HCT116 (cell line): ENCODE measurements around the gene GNB1. TPM values are rescaled to one million over a fixed set of nuclear protein-coding genes. Genes with fewer than 3 reads are reported as not detected.

ENCODE experiments used
- ATAC-seq: fragments of 200-7000 bp; cut with Tn5 transposase; 2 replicates; pipeline ENCODE4 v1.9.1; 2020; ENCODE audit warnings: mild to moderate bottlenecking, moderate library complexity
- BruUV-seq: library from RNA; stranded (reverse); fragments of 400-500 nt; replicated peaks from 2 replicates; lab custom pipeline; 2021; lab: Mats Ljungman, UMichigan
- CTCF ChIA-PET: fragments of 300-600 bp; sonication (Branson Sonifier 250); formaldehyde crosslinking; loops from one replicate; lab custom pipeline; 2021; ENCODE audit warnings: antibody characterized with exemption; lab: Charles Lee
- POLR2A ChIA-PET: fragments of 300-600, 350-600 bp; sonication (Branson Sonifier 250); formaldehyde crosslinking; loops from one replicate; lab custom pipeline; 2021; ENCODE audit warnings: antibody characterized with exemption; lab: Charles Lee
- RAD21 ChIA-PET, 2 experiments: fragments of 300-600 bp; sonication (Branson Sonifier 250); formaldehyde crosslinking; loops; one replicate each; lab custom pipeline; 2023; ENCODE audit warnings: low total read pairs in 2 of 2; ENCODE audit not compliant: uncharacterized antibody in 2 of 2, unreplicated experiment in 2 of 2, low non-redundant PET in 1 of 2; lab: Charles Lee
- DNase-seq: peaks from one replicate; pipeline ENCODE4 v3.0.0-alpha.2; 2010; ENCODE audit warnings: low read depth, low spot score
- H2AFZ ChIP-seq: fragments of 200-600 bp; shearing (Covaris generic), sonication (generic); 2 replicates; pipeline ENCODE4 v1.6.1; 2017; ENCODE audit warnings: low read depth, mixed run types, mixed read lengths, antibody characterized with exemption, low read length; ENCODE audit not compliant: poor library complexity, severe bottlenecking
- H3K27ac ChIP-seq: 2 replicates; pipeline ENCODE4 v1.5.1; 2012; ENCODE audit warnings: low read depth, low read length
- H3K27me3 ChIP-seq: fragments of 200-600 bp; sonication (generic); 2 replicates; pipeline ENCODE4 v1.6.1; 2016; ENCODE audit warnings: mixed run types, low read length, mixed read lengths; ENCODE audit not compliant: insufficient read depth
- H3K36me3 ChIP-seq, 2 experiments: fragments of 200-500 bp in 1 of 2; fragments of 200-600 bp in 1 of 2; sonication (Bioruptor generic) in 1 of 2; sonication (generic) in 1 of 2; 2 replicates each; pipeline versions ENCODE4 v1.5.1 to v1.6.1; 2014 to 2016; ENCODE audit warnings: low read length in 2 of 2, inconsistent platforms in 1 of 2, mixed read lengths in 1 of 2, mixed run types in 1 of 2; ENCODE audit not compliant: insufficient read depth in 2 of 2, control insufficient read depth in 1 of 2
- H3K4me1 ChIP-seq, 2 experiments: fragments of 200-600 bp in 1 of 2; sonication (generic) in 1 of 2; 2 replicates each; pipeline versions ENCODE4 v1.5.1 to v1.6.1; 2012 to 2017; ENCODE audit warnings: low read length in 2 of 2, inconsistent platforms in 1 of 2, mild to moderate bottlenecking in 1 of 2, mixed read lengths in 1 of 2, mixed run types in 1 of 2, moderate library complexity in 1 of 2; ENCODE audit not compliant: insufficient read depth in 2 of 2, control insufficient read depth in 1 of 2
- H3K4me2 ChIP-seq: fragments of 200-600 bp; sonication (generic); 2 replicates; pipeline ENCODE4 v1.6.1; 2017; ENCODE audit warnings: mixed run types, low read length, mixed read lengths
- H3K4me3 ChIP-seq, 2 experiments: fragments of 200-600 bp in 1 of 2; sonication (generic) in 1 of 2; replicated peaks in 1 of 2; 2 replicates each; pipeline ENCODE4 v1.5.1; 2011 to 2016; ENCODE audit warnings: low read length in 2 of 2, control low read depth in 1 of 2, low read depth in 1 of 2, mild to moderate bottlenecking in 1 of 2, mixed read lengths in 1 of 2, mixed run types in 1 of 2
- H3K79me2 ChIP-seq: fragments of 200-600 bp; sonication (generic); 2 replicates; pipeline ENCODE4 v1.6.1; 2017; ENCODE audit warnings: mild to moderate bottlenecking, mixed run types, low read length, moderate library complexity, mixed read lengths; ENCODE audit not compliant: insufficient read depth
- H3K9ac ChIP-seq: fragments of 200-600 bp; sonication (generic); 2 replicates; pipeline ENCODE4 v1.6.1; 2016; ENCODE audit warnings: low read length, mixed read lengths
- H3K9me2 ChIP-seq: fragments of 200-600 bp; sonication (generic), shearing (Covaris generic); 2 replicates; pipeline ENCODE4 v1.6.1; 2017; ENCODE audit warnings: mixed run types, mild to moderate bottlenecking, moderate library complexity; ENCODE audit not compliant: insufficient read depth
- H3K9me3 ChIP-seq, 2 experiments: fragments of 200-500 bp in 1 of 2; fragments of 200-600 bp in 1 of 2; sonication (Bioruptor generic) in 1 of 2; sonication (generic) in 1 of 2; 2 replicates each; pipeline ENCODE4 v1.6.1; 2014 to 2017; ENCODE audit warnings: low read length in 2 of 2, mixed read lengths in 2 of 2, inconsistent platforms in 1 of 2, low read depth in 1 of 2, mild to moderate bottlenecking in 1 of 2, mixed run types in 1 of 2, moderate library complexity in 1 of 2; ENCODE audit not compliant: control insufficient read depth in 1 of 2, insufficient read depth in 1 of 2
- H4K20me1 ChIP-seq: fragments of 200-600 bp; sonication (generic), shearing (Covaris generic); 2 replicates; pipeline ENCODE4 v1.6.1; 2017; ENCODE audit warnings: mixed run types, mild to moderate bottlenecking, moderate library complexity; ENCODE audit not compliant: insufficient read depth
- ATF3 ChIP-seq: IDR thresholded peaks from 2 replicates; pipeline ENCODE4 v1.6.1; 2012
- CBX3 ChIP-seq: IDR thresholded peaks from 2 replicates; pipeline ENCODE4 v1.6.1; 2012; ENCODE audit warnings: low read depth
- CEBPB ChIP-seq: IDR thresholded peaks from 2 replicates; pipeline ENCODE4 v1.6.1; 2012; ENCODE audit warnings: low read depth
- ELF1 ChIP-seq: IDR thresholded peaks from 2 replicates; pipeline ENCODE4 v1.6.1; 2012; ENCODE audit warnings: low read depth, borderline replicate concordance
- JUND ChIP-seq: IDR thresholded peaks from 2 replicates; pipeline ENCODE4 v1.6.1; 2012
- MAX ChIP-seq: IDR thresholded peaks from 2 replicates; pipeline ENCODE4 v1.6.1; 2012
- POLR2A ChIP-seq: IDR thresholded peaks from 2 replicates; pipeline ENCODE4 v1.7.0; 2011; ENCODE audit warnings: borderline replicate concordance; ENCODE audit not compliant: insufficient read depth, insufficient read length; ENCODE audit errors: extremely low read depth
- RAD21 ChIP-seq: IDR thresholded peaks from 2 replicates; pipeline ENCODE4 v1.6.1; 2012; ENCODE audit warnings: low read depth, mild to moderate bottlenecking
- SIN3A ChIP-seq: IDR thresholded peaks from 2 replicates; pipeline ENCODE4 v1.6.1; 2012; ENCODE audit warnings: low read depth
- TCF7L2 ChIP-seq: IDR thresholded peaks from 2 replicates; pipeline ENCODE4 v1.7.0; 2011; ENCODE audit warnings: borderline replicate concordance, inconsistent platforms; ENCODE audit not compliant: insufficient read depth, insufficient read length; ENCODE audit errors: extremely low read depth
- YY1 ChIP-seq: IDR thresholded peaks from 2 replicates; pipeline ENCODE4 v1.6.1; 2011; ENCODE audit warnings: low read length, low read depth, moderate library complexity, mild to moderate bottlenecking; ENCODE audit not compliant: insufficient replicate concordance; ENCODE audit errors: extremely low read depth
- ZFX ChIP-seq: fragments of 450-650 bp; IDR thresholded peaks from 2 replicates; pipeline ENCODE4 v1.6.1; 2017
- ZNF274 ChIP-seq: fragments of 200-500 bp; sonication (Bioruptor generic); IDR thresholded peaks from 2 replicates; pipeline ENCODE4 v1.6.1; 2014; ENCODE audit warnings: mild to moderate bottlenecking, low read depth, low read length, inconsistent platforms
- intact Hi-C: fragments of 100-400 bp; cut with micrococcal nuclease; formaldehyde crosslinking; loops from 2 replicates; pipeline ENCODE4 v1.10.0; 2022
- total RNA-seq: library from RNA; stranded (reverse); gene quantifications from one replicate; pipeline ENCODE4 v1.2.1, GENCODE V29; 2021; ENCODE audit not compliant: unreplicated experiment

GNB1 gene
- total RNA-seq, 1 experiment from 2014 or later: 371 TPM

GRCh38 chr1:1906185-1907097 is 15.6 kb upstream of the GNB1 start (continued):
- TF ChIP-seq ATF3 (no peak), YY1 (peak; percentile 50), ZFX (no peak), TCF7L2 (no peak), MAX (0 out of 2 replicates have a peak, but pooled peaks have one; percentile 45), RAD21 (peak; percentile 100), ELF1 (no peak), CEBPB (no peak), SIN3A (no peak), POLR2A (no peak)

GRCh38 chr1:1903224-1903623 is 12.3 kb upstream of the GNB1 start:
- ChIA-PET CTCF (no interaction called here), RAD21 (no interaction called here), POLR2A (interaction anchor here (0.7 kb wide), 1 partner anchor 22 kb away, joined by 4 read pairs; no protein-coding TSS in a partner anchor)
- TF ChIP-seq CBX3 (no peak), JUND (no peak), ZNF274 (no peak), RAD21 (no peak)
- no TSS peak for BruUV-seq
- H3K27me3 ChIP-seq: no peaks in the 10 kb centered on the region
- H3K4me1 ChIP-seq: peaks cover 12 to 22% of the 10 kb centered on the region in 2 experiments
- no peak overlapping the region for H3K4me3 ChIP-seq
- H4K20me1 ChIP-seq: no peaks in the 10 kb centered on the region
- intact Hi-C loops: no loop called here
- H2AFZ ChIP-seq: no peak overlapping the region
- DNase-seq (no peak), ATAC-seq (no peak)
- H3K79me2 ChIP-seq: no peaks in the 10 kb centered on the region
- no peak overlapping the region for H3K27ac ChIP-seq
- no peak overlapping the region for H3K4me2 ChIP-seq
- H3K9me2 ChIP-seq: no peaks in the 10 kb centered on the region
- no peak overlapping the region for H3K9ac ChIP-seq
- H3K9me3 ChIP-seq: no peaks in the 10 kb centered on the region
- no peaks in the 10 kb centered on the region for H3K36me3 ChIP-seq
